Measurements from ENCODE around the gene PPFIA1. TPM values are rescaled to one million over a fixed set of nuclear protein-coding genes. Genes with fewer than 3 reads are reported as not detected.

PPFIA1 gene
- total RNA-seq, 4 donors from 2014 or later, result 21.0 to 34.7 (median 29.8) TPM

- H3K9me3 ChIP-seq, result no peaks in the 10 kb centered on the region
- H3K4me1 ChIP-seq, result peaks cover 0 to 7% (median 0%) of the 10 kb centered on the region in 3 donors
- intact Hi-C loops (cut with DNase I), result no loop called here
- no peaks in the 10 kb centered on the region for H3K27me3 ChIP-seq
- peaks cover 0 to 91% (median 1%) of the 10 kb centered on the region in 3 donors for H3K36me3 ChIP-seq
- 87 to 99% methylated on average over 3 to 4 of the region's 4 CpGs for WGBS, 2 donors
- no peak overlapping the region for H3K27ac ChIP-seq
- TF ChIP-seq CTCF (IDR thresholded peaks at IDR 0.05), result no peak
- no peak for TF ChIP-seq POLR2A (IDR thresholded peaks at IDR 0.05)
- DNase-seq, result no peak
- no peak overlapping the region for H3K4me3 ChIP-seq
Observed at GRCh38 chr11:70282012-70282411, 11.5 kb downstream of the PPFIA1 start.

- peaks cover 0 to 90% (median 8%) of the 10 kb centered on the region in 3 donors for H3K36me3 ChIP-seq
- WGBS, 2 donors, result 87 to 90% methylated on average over 5 to 6 of the region's 6 CpGs
- no peak for DNase-seq
Observed at GRCh38 chr11:70288721-70289120, 18.2 kb downstream of the PPFIA1 start.

GRCh38 chr11:70289582-70289981 lies 19.1 kb downstream of the PPFIA1 start:
- 71 to 80% methylated on average over 4 of the region's 4 CpGs for WGBS, 2 donors
- no peaks in the 10 kb centered on the region for H3K9me3 ChIP-seq
- TF ChIP-seq CTCF (IDR thresholded peaks at IDR 0.05), result no peak
- no peak for TF ChIP-seq POLR2A (IDR thresholded peaks at IDR 0.05)
- no peak for DNase-seq
- peaks cover 4 to 23% (median 10%) of the 10 kb centered on the region in 3 donors for H3K4me1 ChIP-seq
- H3K4me3 ChIP-seq, result no peak overlapping the region
- intact Hi-C loops (cut with DNase I), result no loop called here
- H3K36me3 ChIP-seq, result peaks cover 0 to 88% (median 8%) of the 10 kb centered on the region in 3 donors
- no peak overlapping the region for H3K27ac ChIP-seq
- no peaks in the 10 kb centered on the region for H3K27me3 ChIP-seq

More at GRCh38 chr11:70288721-70289120, 18.2 kb downstream of the PPFIA1 start:
- peaks cover 4 to 23% (median 10%) of the 10 kb centered on the region in 3 donors for H3K4me1 ChIP-seq
- H3K27me3 ChIP-seq, result no peaks in the 10 kb centered on the region
- no peak for TF ChIP-seq POLR2A (IDR thresholded peaks at IDR 0.05)
- no peak for TF ChIP-seq CTCF (IDR thresholded peaks at IDR 0.05)
- H3K27ac ChIP-seq, result no peak overlapping the region
- no peak overlapping the region for H3K4me3 ChIP-seq
- intact Hi-C loops (cut with DNase I), result no loop called here
- H3K9me3 ChIP-seq, result no peaks in the 10 kb centered on the region

GRCh38 chr11:70290361-70291065 lies 20.0 kb downstream of the PPFIA1 start:
- H3K4me1 ChIP-seq, result peaks cover 4 to 23% (median 10%) of the 10 kb centered on the region in 3 donors
- intact Hi-C loops (cut with DNase I), result no loop called here
- TF ChIP-seq CTCF (IDR thresholded peaks at IDR 0.05), result no peak
- TF ChIP-seq POLR2A (IDR thresholded peaks at IDR 0.05), result no peak
- WGBS, 2 donors, result 58 to 61% methylated on average over 7 of the region's 7 CpGs
- DNase-seq, result no peak
- H3K27me3 ChIP-seq, result no peaks in the 10 kb centered on the region
- H3K27ac ChIP-seq, result peak overlapping the region in 2 of 4 donors; percentile 15 to 49
- no peaks in the 10 kb centered on the region for H3K9me3 ChIP-seq
- H3K36me3 ChIP-seq, result peaks cover 0 to 78% (median 8%) of the 10 kb centered on the region in 3 donors
- no peak overlapping the region for H3K4me3 ChIP-seq

- no peak overlapping the region for H3K27ac ChIP-seq
- H3K9me3 ChIP-seq, result no peaks in the 10 kb centered on the region
- DNase-seq, result no peak
- no peaks in the 10 kb centered on the region for H3K27me3 ChIP-seq
- 95 to 98% methylated on average over 7 to 8 of the region's 8 CpGs for WGBS, 2 donors
- intact Hi-C loops (cut with DNase I), result no loop called here
- peaks cover 0 to 67% (median 6%) of the 10 kb centered on the region in 3 donors for H3K36me3 ChIP-seq
- peaks cover 4 to 23% (median 10%) of the 10 kb centered on the region in 3 donors for H3K4me1 ChIP-seq
- TF ChIP-seq POLR2A (IDR thresholded peaks at IDR 0.05) (no peak), CTCF (IDR thresholded peaks at IDR 0.05) (no peak)
- no peak overlapping the region for H3K4me3 ChIP-seq
Observed at GRCh38 chr11:70292166-70292565, 21.7 kb downstream of the PPFIA1 start.

Data from esophagus squamous epithelium (tissue), 5 donors.